Measurements from ENCODE around the gene NEAT1.
"Not testable (repeated sequence)": the region's sequence is repeated elsewhere in the genome, so short reads cannot be mapped to it uniquely, and the experiment has no call there.

Gene NEAT1

GRCh38 chr11:65404638-65405339, 17.8 kb upstream of the NEAT1 start:
- ChIA-PET CTCF (interaction anchor here (1.4 to 9.6 kb wide), 4 partner anchors 13 to 105 kb away, joined by 4 to 85 read pairs (median 4); partner anchors contain the start of gene FRMD8), POLR2A (interaction anchor here (0.6 to 3.1 kb wide), 2 partner anchors 95 to 103 kb away, joined by 3 to 17 read pairs; no protein-coding TSS in a partner anchor)
- TF ChIP-seq, protein P1, sequence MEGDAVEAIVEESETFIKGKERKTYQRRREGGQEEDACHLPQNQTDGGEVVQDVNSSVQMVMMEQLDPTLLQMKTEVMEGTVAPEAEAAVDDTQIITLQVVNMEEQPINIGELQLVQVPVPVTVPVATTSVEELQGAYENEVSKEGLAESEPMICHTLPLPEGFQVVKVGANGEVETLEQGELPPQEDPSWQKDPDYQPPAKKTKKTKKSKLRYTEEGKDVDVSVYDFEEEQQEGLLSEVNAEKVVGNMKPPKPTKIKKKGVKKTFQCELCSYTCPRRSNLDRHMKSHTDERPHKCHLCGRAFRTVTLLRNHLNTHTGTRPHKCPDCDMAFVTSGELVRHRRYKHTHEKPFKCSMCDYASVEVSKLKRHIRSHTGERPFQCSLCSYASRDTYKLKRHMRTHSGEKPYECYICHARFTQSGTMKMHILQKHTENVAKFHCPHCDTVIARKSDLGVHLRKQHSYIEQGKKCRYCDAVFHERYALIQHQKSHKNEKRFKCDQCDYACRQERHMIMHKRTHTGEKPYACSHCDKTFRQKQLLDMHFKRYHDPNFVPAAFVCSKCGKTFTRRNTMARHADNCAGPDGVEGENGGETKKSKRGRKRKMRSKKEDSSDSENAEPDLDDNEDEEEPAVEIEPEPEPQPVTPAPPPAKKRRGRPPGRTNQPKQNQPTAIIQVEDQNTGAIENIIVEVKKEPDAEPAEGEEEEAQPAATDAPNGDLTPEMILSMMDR (IDR thresholded peaks at IDR 0.05; ENCODE audit: control extremely low read depth, extremely low read depth, low read depth, missing control alignments) = no peak
- DNase-seq (ENCODE audit: extremely low spot score) = no peak

- DNase-seq (ENCODE audit: extremely low spot score) = no peak
- ChIA-PET POLR2A (interaction anchor here (0.9 to 1.0 kb wide), 2 partner anchors 15 to 88 kb away, joined by 3 read pairs; partner anchors contain the start of gene MALAT1), CTCF (interaction anchor here (1.1 to 1.8 kb wide), 3 partner anchors 15 to 58 kb away, joined by 3 to 4 read pairs (median 3); no protein-coding TSS in a partner anchor)
- TF ChIP-seq, protein P1 (IDR thresholded peaks at IDR 0.05; ENCODE audit: control extremely low read depth, extremely low read depth, low read depth, missing control alignments) = no peak
Observed at GRCh38 chr11:65410936-65411680, 11.5 kb upstream of the NEAT1 start.

GRCh38 chr11:65411681-65412070, 10.9 kb upstream of the NEAT1 start:
- TF ChIP-seq, protein P1 (IDR thresholded peaks at IDR 0.05; ENCODE audit: control extremely low read depth, extremely low read depth, low read depth, missing control alignments) = no peak
- DNase-seq (ENCODE audit: extremely low spot score) = no peak
- ChIA-PET CTCF (interaction anchor here (0.7 to 1.4 kb wide), 4 partner anchors 15 to 99 kb away, joined by 3 read pairs; partner anchors contain the start of gene SLC25A45), POLR2A (interaction anchor here (0.9 kb wide), 1 partner anchor 15 kb away, joined by 3 read pairs; no protein-coding TSS in a partner anchor)

GRCh38 chr11:65412271-65413076, 10.1 kb upstream of the NEAT1 start:
- ChIA-PET POLR2A (interaction anchor here (1.2 kb wide), 1 partner anchor 87 kb away, joined by 7 read pairs; the partner anchor contains the start of gene MALAT1), CTCF (interaction anchor here (0.7 to 1.4 kb wide), 6 partner anchors 12 to 98 kb away, joined by 3 to 4 read pairs (median 3); partner anchors contain the start of gene SLC25A45)
- TF ChIP-seq, protein P1 (IDR thresholded peaks at IDR 0.05; ENCODE audit: control extremely low read depth, extremely low read depth, low read depth, missing control alignments) = no peak
- DNase-seq (ENCODE audit: extremely low spot score) = no peak

- ChIA-PET POLR2A (interaction anchor here (1.2 kb wide), 1 partner anchor 87 kb away, joined by 7 read pairs; the partner anchor contains the start of gene MALAT1), CTCF (interaction anchor here (0.7 to 1.0 kb wide), 2 partner anchors 11 to 93 kb away, joined by 3 to 4 read pairs; no protein-coding TSS in a partner anchor)
- not testable (repeated sequence) for DNase-seq (ENCODE audit: extremely low spot score)
Observed at GRCh38 chr11:65413077-65413664, 9.4 kb upstream of the NEAT1 start.

GRCh38 chr11:65414776-65415498, 7.7 kb upstream of the NEAT1 start:
- DNase-seq (ENCODE audit: extremely low spot score) = no peak
- ChIA-PET POLR2A (interaction anchor here (0.5 to 14.7 kb wide), 9 partner anchors 7 to 500 kb away, joined by 3 to 620 read pairs (median 3); partner anchors contain the start of genes MALAT1 and NEAT1), CTCF (interaction anchor here (1.0 to 7.4 kb wide), 23 partner anchors 10 to 177 kb away, joined by 3 to 85 read pairs (median 12); partner anchors contain the start of genes FRMD8, MALAT1 and SLC25A45)
- TF ChIP-seq, protein P1 (IDR thresholded peaks at IDR 0.05; ENCODE audit: control extremely low read depth, extremely low read depth, low read depth, missing control alignments) = no peak

All from GM10248 (cell line).